Mucosa of descending colon (tissue), 3 donors: Measurements from ENCODE around the gene SGSH. TPM values are rescaled to one million over a fixed set of nuclear protein-coding genes. Genes with fewer than 3 reads are reported as not detected.

Experiments
- ATAC-seq: fragments of 200-7000 bp; cut with Tn5 transposase; one replicate; pipeline ENCODE4 v1.9.1; 2020; ENCODE audit warnings: mild to moderate bottlenecking, moderate library complexity
- DNase-seq, 3 donors: peaks; one replicate each; pipeline ENCODE4 v3.0.0-alpha.2; 2020
- H3K36me3 ChIP-seq: fragments of 200-600 bp; one replicate; pipeline ENCODE4 v1.8.0; 2021; ENCODE audit warnings: low read depth, mild to moderate bottlenecking
- H3K4me1 ChIP-seq: fragments of 200-600 bp; one replicate; pipeline ENCODE4 v1.8.0; 2021; ENCODE audit warnings: low read depth, mild to moderate bottlenecking
- H3K4me3 ChIP-seq: fragments of 200-600 bp; one replicate; pipeline ENCODE4 v1.8.0; 2021; ENCODE audit warnings: mild to moderate bottlenecking
- H3K9me3 ChIP-seq: fragments of 200-600 bp; one replicate; pipeline ENCODE4 v1.8.0; 2021; ENCODE audit warnings: mild to moderate bottlenecking
- intact Hi-C, 2 donors: fragments of 100-400 bp; cut with DNase I in 1 of 2; cut with micrococcal nuclease in 1 of 2; formaldehyde crosslinking; loops; one replicate each; pipeline versions ENCODE4 v1.11.0 to v1.11.1; 2022; cut with DNase I, micrococcal nuclease
- total RNA-seq, 3 donors: library from RNA; stranded (reverse); fragmentation: NEBNext Ultra II Directional in 2 of 3; extraction: Animal tissue kit (Norgen Biotek cat#: 25700) in 2 of 3; gene quantifications; one replicate each; pipeline versions ENCODE4 v1.2.1 to v1.2.4, GENCODE V29; 2021 to 2023
- TF ChIP-seq, protein P1 (sequence below): fragments of 200-600 bp; IDR thresholded peaks from one replicate; pipeline ENCODE4 v1.8.0; 2022; ENCODE audit warnings: antibody characterized with exemption, mild to moderate bottlenecking
- donor health status: DM: no; HTN: no; CAD: no; lungs with moderate emphysema.
- donor health status: DM: no; HTN: no; CAD: no.
- donor health status: DM: no; HTN: yes; CAD: no.

SGSH gene
- total RNA-seq, 3 donors from 2014 or later, result 39.7 to 44.8 (median 42.5) TPM

- Histone ChIP-seq H3K4me3 (no peak overlapping the region), H3K9me3 (no peaks in the 10 kb centered on the region), H3K36me3 (no peaks in the 10 kb centered on the region), H3K4me1 (peaks cover 28% of the 10 kb centered on the region)
- ATAC-seq, result no peak
- TF ChIP-seq, protein P1, sequence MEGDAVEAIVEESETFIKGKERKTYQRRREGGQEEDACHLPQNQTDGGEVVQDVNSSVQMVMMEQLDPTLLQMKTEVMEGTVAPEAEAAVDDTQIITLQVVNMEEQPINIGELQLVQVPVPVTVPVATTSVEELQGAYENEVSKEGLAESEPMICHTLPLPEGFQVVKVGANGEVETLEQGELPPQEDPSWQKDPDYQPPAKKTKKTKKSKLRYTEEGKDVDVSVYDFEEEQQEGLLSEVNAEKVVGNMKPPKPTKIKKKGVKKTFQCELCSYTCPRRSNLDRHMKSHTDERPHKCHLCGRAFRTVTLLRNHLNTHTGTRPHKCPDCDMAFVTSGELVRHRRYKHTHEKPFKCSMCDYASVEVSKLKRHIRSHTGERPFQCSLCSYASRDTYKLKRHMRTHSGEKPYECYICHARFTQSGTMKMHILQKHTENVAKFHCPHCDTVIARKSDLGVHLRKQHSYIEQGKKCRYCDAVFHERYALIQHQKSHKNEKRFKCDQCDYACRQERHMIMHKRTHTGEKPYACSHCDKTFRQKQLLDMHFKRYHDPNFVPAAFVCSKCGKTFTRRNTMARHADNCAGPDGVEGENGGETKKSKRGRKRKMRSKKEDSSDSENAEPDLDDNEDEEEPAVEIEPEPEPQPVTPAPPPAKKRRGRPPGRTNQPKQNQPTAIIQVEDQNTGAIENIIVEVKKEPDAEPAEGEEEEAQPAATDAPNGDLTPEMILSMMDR, result no peak
- peak in 1 of 3 donors; percentile 14 for DNase-seq
- intact Hi-C loops, result no loop called here
These were observed 35.9 kb upstream of the SGSH start for GRCh38 chr17:80256034-80256350.

- ATAC-seq, result peak; percentile 85
- intact Hi-C loops, result no loop called here
- TF ChIP-seq, protein P1, result no peak
- Histone ChIP-seq H3K4me1 (peaks cover 26% of the 10 kb centered on the region), H3K9me3 (no peaks in the 10 kb centered on the region), H3K36me3 (no peaks in the 10 kb centered on the region), H3K4me3 (no peak overlapping the region)
- DNase-seq, result peak; percentile 24 to 75 (median 52)
These were observed 34.5 kb upstream of the SGSH start for GRCh38 chr17:80254396-80255251.

GRCh38 chr17:80253631-80254395, 33.7 kb upstream of the SGSH start:
- H3K9me3 ChIP-seq, result no peaks in the 10 kb centered on the region
- TF ChIP-seq, protein P1, result no peak
- H3K36me3 ChIP-seq, result no peaks in the 10 kb centered on the region
- intact Hi-C loops, result no loop called here
- no peak overlapping the region for H3K4me3 ChIP-seq
- H3K4me1 ChIP-seq, result peaks cover 19% of the 10 kb centered on the region
- ATAC-seq, result no peak
- DNase-seq, result peak in 2 of 3 donors; percentile 23 to 58

- ATAC-seq, result peak; percentile 85
These were observed 32.7 kb upstream of the SGSH start for GRCh38 chr17:80252871-80253270.

DNA sequence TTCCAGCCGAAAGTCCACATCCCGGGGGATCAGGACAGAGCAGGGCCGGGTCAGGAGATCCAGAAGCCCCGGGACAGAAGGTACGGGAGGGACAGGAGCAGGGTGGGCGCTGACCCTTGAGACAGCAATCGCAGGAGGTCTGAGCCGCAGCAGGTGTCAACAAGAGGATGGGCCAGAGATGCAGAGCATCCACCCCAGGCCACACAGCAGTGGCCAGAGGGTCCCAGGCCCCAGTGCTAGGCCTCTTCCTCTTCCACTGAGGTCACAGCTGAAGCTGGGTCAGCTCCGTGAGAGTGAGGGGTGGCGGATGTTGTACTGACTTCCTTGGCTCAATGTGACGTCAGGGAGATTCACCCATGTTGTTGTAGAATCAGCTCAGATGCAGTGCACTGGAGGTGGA, 31.8 kb upstream of the SGSH start:
- Histone ChIP-seq H3K9me3 (no peaks in the 10 kb centered on the region), H3K36me3 (no peaks in the 10 kb centered on the region), H3K4me3 (no peak overlapping the region), H3K4me1 (peaks cover 9% of the 10 kb centered on the region)
- DNase-seq (peak in 2 of 3 donors; percentile 21 to 50), ATAC-seq (no peak)
- TF ChIP-seq, protein P1, result no peak
- intact Hi-C loops, result no loop called here

More at GRCh38 chr17:80252871-80253270, 32.7 kb upstream of the SGSH start:
- Histone ChIP-seq H3K4me1 (peaks cover 16% of the 10 kb centered on the region), H3K36me3 (no peaks in the 10 kb centered on the region), H3K9me3 (no peaks in the 10 kb centered on the region), H3K4me3 (no peak overlapping the region)
- intact Hi-C loops, result no loop called here
- TF ChIP-seq, protein P1, result peak; percentile 63
- peak; percentile 79 to 89 (median 87) for DNase-seq
